GM12873 (cell line): ENCODE data around the gene NECAB2.

ENCODE experiments used
- TF ChIP-seq, protein P1 (sequence below): IDR thresholded peaks from 2 replicates; pipeline ENCODE4 v1.5.1; 2012; ENCODE audit warnings: low read depth, mild to moderate bottlenecking, moderate library complexity, low read length, control low read depth; ENCODE audit not compliant: insufficient read depth; ENCODE audit errors: missing control alignments

NECAB2 gene

DNA sequence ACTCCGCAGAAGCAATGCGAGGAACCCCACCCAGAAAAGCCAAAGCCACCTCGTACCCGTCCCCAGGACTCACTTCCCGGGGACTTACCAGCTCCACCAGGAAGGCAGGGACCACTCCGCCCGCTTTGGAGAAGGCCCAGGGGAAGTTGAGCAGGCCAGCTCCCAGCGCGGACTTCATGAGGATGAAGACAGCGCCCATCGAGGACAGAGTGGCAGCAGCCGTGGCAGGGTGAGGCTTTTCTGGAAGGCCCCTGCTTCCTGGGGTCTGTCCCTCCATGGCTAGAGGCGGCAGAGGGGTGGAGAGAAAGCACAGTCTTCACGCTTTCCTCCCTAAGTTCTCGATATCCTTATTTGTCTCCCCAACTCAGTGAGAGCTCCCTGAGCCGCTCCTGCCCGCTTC is 73.8 kb downstream of the NECAB2 start:
- TF ChIP-seq, protein P1, sequence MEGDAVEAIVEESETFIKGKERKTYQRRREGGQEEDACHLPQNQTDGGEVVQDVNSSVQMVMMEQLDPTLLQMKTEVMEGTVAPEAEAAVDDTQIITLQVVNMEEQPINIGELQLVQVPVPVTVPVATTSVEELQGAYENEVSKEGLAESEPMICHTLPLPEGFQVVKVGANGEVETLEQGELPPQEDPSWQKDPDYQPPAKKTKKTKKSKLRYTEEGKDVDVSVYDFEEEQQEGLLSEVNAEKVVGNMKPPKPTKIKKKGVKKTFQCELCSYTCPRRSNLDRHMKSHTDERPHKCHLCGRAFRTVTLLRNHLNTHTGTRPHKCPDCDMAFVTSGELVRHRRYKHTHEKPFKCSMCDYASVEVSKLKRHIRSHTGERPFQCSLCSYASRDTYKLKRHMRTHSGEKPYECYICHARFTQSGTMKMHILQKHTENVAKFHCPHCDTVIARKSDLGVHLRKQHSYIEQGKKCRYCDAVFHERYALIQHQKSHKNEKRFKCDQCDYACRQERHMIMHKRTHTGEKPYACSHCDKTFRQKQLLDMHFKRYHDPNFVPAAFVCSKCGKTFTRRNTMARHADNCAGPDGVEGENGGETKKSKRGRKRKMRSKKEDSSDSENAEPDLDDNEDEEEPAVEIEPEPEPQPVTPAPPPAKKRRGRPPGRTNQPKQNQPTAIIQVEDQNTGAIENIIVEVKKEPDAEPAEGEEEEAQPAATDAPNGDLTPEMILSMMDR = no peak

DNA sequence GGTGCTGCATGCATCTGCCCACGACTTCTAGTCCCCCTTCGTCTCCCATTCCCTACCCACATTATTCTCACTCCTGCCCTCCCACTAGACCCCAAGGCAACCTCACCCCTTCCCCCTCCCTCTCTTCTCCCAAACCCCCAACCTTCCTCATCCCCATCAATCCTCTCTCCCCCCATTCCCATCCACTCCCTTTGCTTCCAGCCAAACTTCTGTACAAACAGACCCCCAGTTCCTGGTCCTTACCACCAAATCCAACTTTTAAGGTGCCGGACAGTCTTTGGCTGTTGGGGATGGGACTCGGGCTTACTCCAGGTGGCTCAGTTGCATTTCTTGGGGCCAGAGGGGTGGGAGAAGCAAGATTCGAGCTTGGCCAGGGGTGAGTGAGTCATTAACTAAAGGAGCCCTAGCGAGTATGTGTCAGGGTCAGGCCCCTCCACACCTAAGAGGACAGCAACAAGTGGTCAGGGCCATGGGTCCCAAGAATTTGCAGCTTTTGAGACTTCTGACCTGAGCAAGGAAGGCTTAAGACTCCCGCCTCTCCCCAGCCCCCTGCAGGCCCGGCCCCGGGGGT is 74.3 kb downstream of the NECAB2 start, which contains the start of gene SLC38A8:
Gene SLC38A8 (minus strand): TSS at position 488 of the 571 bp plus-strand sequence. CDS start 638 bp downstream, outside the sequence.
- TF ChIP-seq, protein P1 = no peak

DNA sequence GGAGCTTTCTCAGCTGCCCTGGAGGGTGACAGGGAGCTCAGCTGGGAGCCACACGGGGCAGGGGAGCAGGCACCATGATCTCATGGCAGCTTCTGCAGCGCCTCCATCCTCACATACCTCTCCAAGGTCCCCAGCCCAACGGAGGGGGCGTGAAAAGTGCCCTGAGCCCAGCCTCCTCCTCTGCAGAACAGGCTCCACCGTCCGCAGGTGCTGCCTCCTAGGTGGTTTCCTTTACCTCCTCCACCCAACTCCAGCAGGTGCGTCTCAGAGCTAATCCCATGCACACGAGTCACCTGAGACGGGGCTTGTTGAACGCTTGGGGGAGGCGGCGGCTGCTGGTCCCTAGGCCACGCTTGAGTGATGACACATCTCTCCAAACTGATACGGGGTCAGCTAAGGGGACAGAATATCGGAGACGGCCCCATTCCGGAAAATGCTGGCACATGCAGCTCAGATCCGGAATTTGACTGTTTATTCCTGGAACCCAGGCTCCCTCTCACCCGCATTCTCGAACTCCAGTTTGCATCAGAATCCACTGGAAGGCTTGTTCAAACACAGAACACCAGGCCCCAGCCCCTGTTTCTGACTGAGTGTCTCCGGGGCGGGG is 74.9 kb downstream of the NECAB2 start:
- TF ChIP-seq, protein P1 = no peak

DNA sequence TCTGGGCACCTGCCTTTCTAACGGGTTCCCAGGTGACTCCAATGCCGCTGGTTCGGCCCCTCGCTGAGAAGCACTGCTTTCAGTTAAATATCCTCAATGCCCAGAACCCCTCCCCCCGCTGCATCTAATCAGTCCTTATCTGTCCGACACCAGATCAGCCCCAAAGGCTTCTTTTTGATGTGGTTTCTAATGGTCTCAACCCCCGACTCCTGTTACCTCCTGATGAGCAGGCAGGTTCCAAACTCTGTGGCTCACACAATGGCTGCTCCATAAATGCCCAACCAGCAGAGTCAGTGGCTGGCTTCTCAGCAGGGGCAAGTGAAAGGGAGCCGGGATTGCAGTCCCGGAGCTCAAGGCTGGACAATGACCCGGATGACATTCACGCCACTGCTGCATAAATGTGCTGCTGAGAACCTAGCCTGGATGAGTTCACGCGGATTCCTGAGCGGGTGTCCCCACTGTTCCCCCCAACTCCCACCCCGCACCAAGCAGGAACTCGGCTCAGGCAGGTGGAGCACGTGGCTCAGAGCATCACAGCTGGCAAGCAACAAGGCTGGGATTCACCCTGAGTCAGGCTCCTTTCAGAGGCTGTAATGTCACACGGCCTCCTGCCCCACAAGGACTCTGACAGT is 75.6 kb downstream of the NECAB2 start:
- TF ChIP-seq, protein P1 = no peak

DNA sequence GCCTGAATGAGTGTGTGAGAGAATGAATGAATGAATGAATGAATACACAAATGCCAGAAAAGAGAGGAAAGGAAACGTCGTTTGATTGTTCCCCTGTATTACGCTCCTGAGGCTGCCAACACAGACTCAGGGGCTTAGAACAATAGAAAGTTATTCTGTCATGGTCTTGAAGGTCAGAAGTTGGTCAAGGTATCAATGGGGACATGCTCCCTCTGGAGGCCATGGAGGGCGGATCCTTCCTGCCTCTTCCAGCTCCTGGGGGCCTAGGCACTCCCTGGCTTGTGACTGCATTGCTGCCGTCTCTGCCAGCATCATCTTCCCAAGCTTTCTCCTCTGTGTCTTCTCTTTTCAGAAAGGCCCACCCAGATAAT is 76.1 kb downstream of the NECAB2 start:
- TF ChIP-seq, protein P1 = peak; percentile 39

DNA sequence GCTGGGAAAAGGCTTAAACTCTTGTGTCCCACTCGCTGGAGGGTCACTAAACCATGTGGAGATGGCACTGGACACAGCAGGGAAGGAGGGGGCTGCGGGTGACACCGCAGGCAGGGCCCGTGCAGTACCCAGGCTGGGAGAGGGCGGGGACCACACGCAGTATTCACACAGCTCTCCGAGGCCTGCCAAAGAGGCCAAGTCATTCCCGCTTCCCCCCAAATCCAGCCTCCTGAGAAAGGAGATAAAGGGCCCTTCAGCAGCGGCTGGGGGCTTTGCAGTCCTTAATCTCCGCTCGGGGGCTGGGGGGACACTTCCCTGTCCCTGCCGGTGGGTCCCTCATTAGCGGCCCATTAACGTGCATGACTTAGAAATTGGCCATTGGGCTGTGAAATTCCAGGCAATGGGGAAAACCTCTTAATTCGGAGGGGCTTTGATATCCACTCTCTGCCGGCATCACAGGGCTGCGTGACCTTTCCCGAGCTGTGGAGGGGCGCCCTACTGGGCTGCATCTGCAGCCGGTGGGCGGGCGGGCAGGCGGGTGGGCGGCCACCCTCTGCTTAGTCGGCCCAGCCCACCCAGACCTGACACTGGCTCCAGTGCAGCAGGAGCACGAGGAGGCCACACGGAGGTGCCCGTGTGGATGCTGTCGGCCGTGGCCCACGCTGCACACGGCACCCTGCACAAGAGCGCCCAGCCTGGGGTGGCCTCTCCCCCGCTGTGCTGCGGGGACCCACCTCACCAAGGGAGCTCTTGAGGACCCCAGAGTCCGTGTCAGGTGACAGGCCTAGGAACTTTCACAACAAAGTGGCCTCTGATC is 77.2 kb downstream of the NECAB2 start:
- TF ChIP-seq, protein P1 = no peak

DNA sequence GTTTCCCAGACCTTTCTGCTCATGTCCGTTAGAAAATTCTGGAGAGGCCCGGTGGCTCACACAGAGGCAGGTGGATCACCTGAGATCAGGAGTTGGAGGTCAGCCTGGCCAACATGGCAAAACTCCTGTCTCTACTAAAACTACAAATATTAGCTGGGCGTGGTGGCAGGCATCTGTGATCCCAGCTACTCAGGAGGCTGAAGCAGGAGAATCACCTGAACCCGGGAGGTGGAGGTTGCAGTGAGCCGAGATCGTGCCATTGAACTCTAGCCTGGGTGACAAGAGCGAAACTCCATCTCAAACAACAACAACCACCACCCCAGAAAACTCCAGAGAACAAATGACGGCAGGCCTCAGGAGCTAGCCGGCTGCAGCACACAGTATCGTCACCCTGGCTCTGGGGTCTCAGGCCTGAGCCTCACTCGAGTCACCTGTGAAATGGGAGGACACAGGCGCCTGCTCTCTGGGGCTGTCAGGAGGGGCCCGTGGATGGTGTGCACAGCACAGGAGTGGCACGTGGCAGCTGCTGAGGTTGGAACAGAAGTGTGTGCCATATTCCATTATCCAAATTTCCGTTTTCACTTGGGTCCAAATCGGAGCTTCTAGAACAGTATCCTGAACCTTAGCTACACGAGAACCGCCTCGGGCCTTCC is 77.9 kb downstream of the NECAB2 start:
- TF ChIP-seq, protein P1 = no peak
